Lower leg skin (tissue), 3 donors: ENCODE data around the gene PTH2.

ENCODE experiments used
- CTCF ChIP-seq, 3 donors: fragments of 450-650 bp; IDR thresholded peaks; one replicate each; pipeline ENCODE4 v1.5.1; 2016; ENCODE audit warnings: antibody characterized with exemption in 3 of 3, mild to moderate bottlenecking in 3 of 3, moderate library complexity in 2 of 3
- POLR2A ChIP-seq, 2 donors: fragments of 450-650 bp; IDR thresholded peaks; one replicate each; pipeline ENCODE4 v1.6.1; 2016 to 2017; ENCODE audit warnings: antibody characterized with exemption in 2 of 2, mild to moderate bottlenecking in 1 of 2, moderate library complexity in 1 of 2

GRCh38 chr19:49398001-49398615, 25.1 kb downstream of the PTH2 start:
- TF ChIP-seq CTCF (IDR thresholded peaks at IDR 0.05) = no peak
- no peak for TF ChIP-seq POLR2A (IDR thresholded peaks at IDR 0.05)
